Gastrocnemius medialis (tissue), 4 donors: ENCODE measurements around the gene CACNG7.

Experiments
- POLR2A ChIP-seq, 2 donors: fragments of 450-650 bp; IDR thresholded peaks; one replicate each; pipeline ENCODE4 v1.6.1; 2017; ENCODE audit warnings: antibody characterized with exemption in 2 of 2, mild to moderate bottlenecking in 2 of 2, moderate library complexity in 2 of 2
- TF ChIP-seq, protein P1 (sequence below), 5 experiments: fragments of 450-650 bp in 3 of 5; fragments of 200-600 bp in 2 of 5; sonication (generic) in 2 of 5; IDR thresholded peaks in 4 of 5; conservative IDR thresholded peaks in 1 of 5; 1 replicate in 4 of 5; 2 replicates in 1 of 5; pipeline ENCODE4 v1.5.1; 2016 to 2019; ENCODE audit warnings: antibody characterized with exemption in 5 of 5, mild to moderate bottlenecking in 3 of 5, moderate library complexity in 3 of 5

DNA sequence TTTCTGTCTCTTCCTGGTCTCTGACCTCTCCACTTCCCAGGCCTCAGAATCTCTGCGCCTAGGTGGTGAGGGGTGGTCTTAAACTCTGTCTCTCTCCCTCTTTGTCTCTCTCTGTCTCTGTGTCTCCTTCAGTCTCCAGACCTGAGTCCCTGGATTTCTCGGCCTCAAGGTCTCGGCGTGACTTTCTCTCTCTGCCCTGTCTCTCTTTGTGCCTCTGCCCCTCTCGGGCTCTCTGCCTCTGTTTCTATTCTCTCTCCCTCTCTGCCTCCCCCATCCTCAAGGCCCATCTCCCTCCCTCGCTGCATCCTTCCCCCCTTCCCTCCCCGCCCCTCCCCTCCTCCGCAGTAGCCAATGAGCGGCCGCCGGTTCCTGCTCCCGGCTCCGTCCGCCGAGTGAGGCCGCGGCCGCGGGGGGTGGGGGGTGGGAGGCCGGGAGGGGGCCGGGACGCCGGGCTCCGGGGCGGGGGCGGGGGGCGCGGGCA is at the start of gene CACNG7:
- no peak for TF ChIP-seq POLR2A (IDR thresholded peaks at IDR 0.05)
- TF ChIP-seq, protein P1, sequence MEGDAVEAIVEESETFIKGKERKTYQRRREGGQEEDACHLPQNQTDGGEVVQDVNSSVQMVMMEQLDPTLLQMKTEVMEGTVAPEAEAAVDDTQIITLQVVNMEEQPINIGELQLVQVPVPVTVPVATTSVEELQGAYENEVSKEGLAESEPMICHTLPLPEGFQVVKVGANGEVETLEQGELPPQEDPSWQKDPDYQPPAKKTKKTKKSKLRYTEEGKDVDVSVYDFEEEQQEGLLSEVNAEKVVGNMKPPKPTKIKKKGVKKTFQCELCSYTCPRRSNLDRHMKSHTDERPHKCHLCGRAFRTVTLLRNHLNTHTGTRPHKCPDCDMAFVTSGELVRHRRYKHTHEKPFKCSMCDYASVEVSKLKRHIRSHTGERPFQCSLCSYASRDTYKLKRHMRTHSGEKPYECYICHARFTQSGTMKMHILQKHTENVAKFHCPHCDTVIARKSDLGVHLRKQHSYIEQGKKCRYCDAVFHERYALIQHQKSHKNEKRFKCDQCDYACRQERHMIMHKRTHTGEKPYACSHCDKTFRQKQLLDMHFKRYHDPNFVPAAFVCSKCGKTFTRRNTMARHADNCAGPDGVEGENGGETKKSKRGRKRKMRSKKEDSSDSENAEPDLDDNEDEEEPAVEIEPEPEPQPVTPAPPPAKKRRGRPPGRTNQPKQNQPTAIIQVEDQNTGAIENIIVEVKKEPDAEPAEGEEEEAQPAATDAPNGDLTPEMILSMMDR (IDR thresholded peaks at IDR 0.05 in 4 of 5, conservative IDR thresholded peaks at IDR 0.05 in 1 of 5): no peak
